Prostate gland (tissue), 2 donors: ENCODE data around the gene SFMBT1.
"Not testable (repeated sequence)": the region's sequence is repeated elsewhere in the genome, so short reads cannot be mapped to it uniquely, and the experiment has no call there.

Source experiments
- CTCF ChIP-seq, 4 experiments: fragments of 200-600 bp in 2 of 4; fragments of 450-650 bp in 2 of 4; sonication (generic) in 2 of 4; IDR thresholded peaks; 1 replicate in 3 of 4; 2 replicates in 1 of 4; pipeline ENCODE4 v1.5.1; 2016 to 2019; ENCODE audit warnings: antibody characterized with exemption in 4 of 4, mild to moderate bottlenecking in 2 of 4, moderate library complexity in 2 of 4
- POLR2A ChIP-seq: fragments of 450-650 bp; IDR thresholded peaks from one replicate; pipeline ENCODE4 v1.6.1; 2016; ENCODE audit warnings: antibody characterized with exemption, mild to moderate bottlenecking

DNA sequence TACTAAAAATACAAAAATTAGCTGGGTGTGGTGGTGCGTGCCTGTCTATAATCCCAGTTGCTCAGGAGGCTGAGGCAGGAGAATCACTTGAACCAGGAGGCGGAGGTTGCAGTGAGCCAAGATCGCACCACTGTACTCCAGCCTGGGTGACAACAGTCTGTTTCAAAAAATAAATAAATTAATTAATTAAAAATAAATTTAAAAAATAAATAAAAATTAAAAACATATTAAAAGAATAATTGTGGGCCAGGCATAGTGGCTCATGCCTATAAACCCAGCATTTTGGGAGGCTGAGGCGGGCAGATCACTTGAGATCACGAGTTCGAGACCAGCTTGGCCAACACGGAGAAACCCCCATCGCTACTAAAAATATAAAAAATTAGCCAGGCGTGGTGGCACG, 11.5 kb downstream of the SFMBT1 start:
- TF ChIP-seq CTCF (IDR thresholded peaks at IDR 0.05); POLR2A: not testable (repeated sequence)
